Measurements from ENCODE around the gene C17orf50. TPM values are rescaled to one million over a fixed set of nuclear protein-coding genes. Genes with fewer than 3 reads are reported as not detected.

The C17orf50 gene
- total and polyA plus RNA-seq, 3 donors from 2014 or later = 48.8 to 154 (median 102) TPM

GRCh38 chr17:35742896-35743477 is 17.7 kb upstream of the C17orf50 start:
- Histone ChIP-seq H3K36me3 (ENCODE audit: low read depth, missing control alignments) (no peaks in the 10 kb centered on the region), H3K9me3 (no peaks in the 10 kb centered on the region), H3K4me1 (no peaks in the 10 kb centered on the region), H3K27me3 (no peaks in the 10 kb centered on the region), H3K27ac (no peak overlapping the region), H3K4me3 (no peak overlapping the region)
- TF ChIP-seq POLR2A (IDR thresholded peaks at IDR 0.05) = no peak
- TF ChIP-seq CTCF (IDR thresholded peaks at IDR 0.05) = no peak
- intact Hi-C loops (cut with DNase I; ENCODE audit: low total_unique reads) = no loop called here
- WGBS, 2 donors = 60 to 65% methylated on average over 5 to 7 of the region's 7 CpGs
- no peak for DNase-seq

DNA sequence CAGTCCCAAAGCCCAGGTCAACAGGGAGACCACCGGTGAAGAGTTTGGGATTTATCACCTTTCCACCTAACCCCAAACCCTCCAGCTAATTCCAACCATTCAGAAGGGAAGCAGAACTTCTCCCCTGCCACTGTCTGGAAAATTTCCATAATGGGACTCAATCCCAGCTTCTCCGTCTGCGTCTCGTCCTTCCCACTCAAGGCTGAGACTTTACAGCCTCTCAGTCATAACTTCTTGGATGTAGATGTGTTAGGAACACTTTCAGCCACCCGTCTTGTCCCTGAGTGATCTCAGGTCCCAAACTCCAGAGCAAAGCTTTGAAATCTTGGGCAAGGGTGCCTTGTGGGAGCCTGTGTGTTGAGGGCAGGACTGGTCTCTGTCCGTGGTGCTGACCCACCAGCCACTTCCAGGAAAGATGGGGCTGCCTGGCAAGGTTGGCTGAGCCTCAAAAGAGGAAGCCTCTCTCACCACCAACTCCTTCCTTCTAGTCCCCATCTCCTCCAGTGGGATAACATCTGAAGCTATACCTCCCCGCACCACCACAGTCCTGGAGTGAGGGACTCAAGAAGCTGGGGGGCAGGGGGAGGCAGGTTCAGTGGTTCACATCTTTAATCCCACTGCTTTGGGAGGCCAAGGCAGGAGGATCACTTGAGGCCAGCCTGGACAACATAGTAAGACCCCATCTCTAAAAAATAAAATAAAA is 16.9 kb upstream of the C17orf50 start:
- Histone ChIP-seq H3K27me3 (no peaks in the 10 kb centered on the region), H3K4me1 (no peaks in the 10 kb centered on the region), H3K4me3 (no peak overlapping the region), H3K36me3 (ENCODE audit: low read depth, missing control alignments) (no peaks in the 10 kb centered on the region), H3K9me3 (no peaks in the 10 kb centered on the region), H3K27ac (no peak overlapping the region)
- peak; percentile 46 for DNase-seq
- intact Hi-C loops (cut with DNase I; ENCODE audit: low total_unique reads) = no loop called here
- no peak for TF ChIP-seq CTCF (IDR thresholded peaks at IDR 0.05)
- no peak for TF ChIP-seq POLR2A (IDR thresholded peaks at IDR 0.05)
- 46 to 59% methylated on average over 6 to 7 of the region's 7 CpGs for WGBS, 2 donors

- no peak overlapping the region for H3K27ac ChIP-seq
- DNase-seq = no peak
- no peak for TF ChIP-seq CTCF (IDR thresholded peaks at IDR 0.05)
- TF ChIP-seq POLR2A (IDR thresholded peaks at IDR 0.05) = no peak
- no peak overlapping the region for H3K4me3 ChIP-seq
- peaks cover 3% of the 10 kb centered on the region for H3K4me1 ChIP-seq
- WGBS, 2 donors = 83% methylated on average over 4 to 6 of the region's 8 CpGs
- H3K36me3 ChIP-seq (ENCODE audit: low read depth, missing control alignments) = no peaks in the 10 kb centered on the region
- intact Hi-C loops (cut with DNase I; ENCODE audit: low total_unique reads) = no loop called here
- no peaks in the 10 kb centered on the region for H3K9me3 ChIP-seq
- H3K27me3 ChIP-seq = no peaks in the 10 kb centered on the region
Measured at GRCh38 chr17:35744830-35745229, 15.9 kb upstream of the C17orf50 start.

GRCh38 chr17:35745246-35745645 is 15.4 kb upstream of the C17orf50 start:
- Histone ChIP-seq H3K4me3 (no peak overlapping the region), H3K4me1 (peaks cover 7% of the 10 kb centered on the region), H3K27me3 (no peaks in the 10 kb centered on the region), H3K36me3 (ENCODE audit: low read depth, missing control alignments) (no peaks in the 10 kb centered on the region), H3K9me3 (no peaks in the 10 kb centered on the region), H3K27ac (no peak overlapping the region)
- DNase-seq = no peak
- TF ChIP-seq CTCF (IDR thresholded peaks at IDR 0.05) (no peak), POLR2A (IDR thresholded peaks at IDR 0.05) (no peak)
- WGBS, 2 donors = 60 to 86% methylated on average over 1 to 7 of the region's 7 CpGs
- intact Hi-C loops (cut with DNase I; ENCODE audit: low total_unique reads) = no loop called here
